Measurements from ENCODE around the gene LDLRAD4.

- TF ChIP-seq GATA2 (IDR thresholded peaks at IDR 0.05; ENCODE audit: low read depth, low read length) (no peak), GATA3 (IDR thresholded peaks at IDR 0.05; ENCODE audit: low read depth, low read length) (no peak)
Observed at GRCh38 chr18:13279181-13280069, 60.9 kb downstream of the LDLRAD4 start.
